GM19452 (cell line): ENCODE measurements around the gene SCUBE1.

Experiments used
- ATAC-seq: cut with Tn5 transposase; IDR thresholded peaks from one replicate; pipeline ENCODE4 v1.9.1; 2021; ENCODE audit not compliant: unreplicated experiment

Gene SCUBE1

GRCh38 chr22:43220625-43221380, 122.4 kb downstream of the SCUBE1 start:
- no peak for ATAC-seq

- no peak for ATAC-seq
Measured at GRCh38 chr22:43218786-43219185, 124.4 kb downstream of the SCUBE1 start.

DNA sequence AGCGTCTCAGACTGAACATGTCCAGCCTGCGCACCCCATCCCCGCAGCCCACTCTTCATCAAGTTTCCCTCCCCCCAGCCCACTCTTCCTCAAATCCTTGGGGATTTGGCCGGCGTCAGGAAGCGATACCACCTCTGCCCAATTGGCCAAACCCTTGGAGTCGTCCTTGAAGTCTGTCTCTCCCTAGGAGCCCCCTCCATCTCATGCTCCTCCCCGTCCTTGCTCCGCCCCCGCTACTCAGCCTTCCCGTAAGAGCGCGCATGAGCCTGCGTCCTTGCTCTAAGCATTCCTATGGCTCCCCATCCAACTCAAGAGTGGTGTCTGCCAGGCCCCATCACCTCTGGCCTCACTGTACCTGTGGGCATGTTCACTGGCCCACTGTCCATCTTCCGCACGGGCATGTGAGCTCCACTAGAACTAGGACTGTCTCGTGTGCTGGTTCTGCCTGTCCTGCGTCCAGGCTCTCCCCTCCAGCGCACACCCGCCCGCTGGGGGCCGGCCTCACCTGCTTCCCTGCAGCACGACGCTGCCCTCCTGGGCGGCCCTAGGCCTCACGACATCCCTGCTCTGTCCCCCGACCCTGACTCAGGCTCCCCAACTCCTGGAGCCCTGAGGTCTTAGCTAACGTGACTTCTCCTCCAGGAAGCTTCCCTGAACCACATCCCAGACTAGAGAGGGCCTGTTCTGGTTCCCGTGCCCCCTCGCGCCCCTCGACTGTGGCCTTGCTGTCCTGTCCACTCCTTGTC, 125.7 kb downstream of the SCUBE1 start:
- no peak for ATAC-seq

DNA sequence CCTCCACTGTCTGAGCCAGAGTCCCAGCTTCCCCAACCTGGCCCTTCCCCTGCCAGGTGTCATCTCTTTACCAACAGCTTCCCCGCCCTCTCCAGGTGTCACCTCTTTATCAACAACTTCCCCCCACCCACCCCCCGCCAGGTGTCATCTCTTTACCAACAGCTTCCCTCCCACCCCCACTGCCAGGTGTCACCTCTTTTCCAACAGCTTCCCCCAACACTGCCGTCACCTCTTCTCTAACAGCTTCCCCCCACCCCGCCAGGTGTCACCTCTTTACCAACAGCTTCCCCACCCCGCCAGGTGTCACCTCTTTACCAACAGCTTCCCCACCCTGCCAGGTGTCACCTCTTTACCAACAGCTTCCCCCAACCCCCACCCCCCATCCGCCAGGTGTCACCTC, 126.4 kb downstream of the SCUBE1 start:
- ATAC-seq = no peak

DNA sequence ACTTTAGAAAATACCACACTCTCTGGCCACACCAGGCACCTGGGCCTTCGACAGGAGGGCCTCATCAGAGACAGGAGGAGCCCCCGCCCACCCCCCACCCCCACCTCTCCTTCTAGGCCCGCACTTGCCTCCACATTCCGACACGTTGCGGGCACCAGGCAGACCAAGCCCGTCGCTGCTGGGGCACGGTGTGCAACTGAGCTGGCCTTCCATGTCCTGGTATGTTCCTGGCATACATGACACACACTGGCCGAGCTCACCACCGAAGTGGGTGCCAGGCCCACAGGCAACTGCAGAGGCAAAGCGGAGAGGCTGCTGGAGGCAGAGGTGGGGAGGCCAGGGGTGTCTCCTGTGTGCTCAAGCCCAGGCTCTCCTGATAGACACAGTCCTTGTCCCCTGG, 129.2 kb downstream of the SCUBE1 start:
- no peak for ATAC-seq

- ATAC-seq = no peak
Measured at GRCh38 chr22:43213051-43213450, 130.1 kb downstream of the SCUBE1 start.

DNA sequence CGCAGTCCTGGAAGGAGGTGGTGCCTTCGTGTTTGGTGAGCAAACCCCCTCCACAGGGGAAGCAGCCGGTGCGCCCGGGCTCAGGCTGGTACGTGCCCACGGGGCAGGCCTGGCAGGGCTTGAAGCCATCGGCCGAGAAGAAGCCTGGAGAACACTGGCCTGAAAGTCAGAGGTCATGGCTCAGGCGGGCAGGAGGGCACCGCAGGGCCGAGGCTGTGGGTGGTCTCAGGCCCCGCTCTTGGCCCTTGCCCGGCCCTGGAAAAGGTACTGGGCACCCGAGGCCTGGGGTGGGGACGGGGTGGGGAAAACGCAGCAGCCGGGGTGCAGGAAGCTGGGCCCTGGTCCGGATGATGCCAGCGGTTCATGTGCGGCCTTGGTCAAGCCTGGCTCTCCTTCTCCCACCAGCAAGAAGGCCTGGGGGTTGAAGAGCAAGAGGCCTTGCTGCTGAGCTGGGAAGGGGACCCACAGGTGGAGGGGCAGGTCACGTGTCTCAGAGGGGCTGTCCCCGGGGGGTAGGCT, 130.7 kb downstream of the SCUBE1 start:
- ATAC-seq = no peak

GRCh38 chr22:43211941-43212433, 131.2 kb downstream of the SCUBE1 start:
- no peak for ATAC-seq

DNA sequence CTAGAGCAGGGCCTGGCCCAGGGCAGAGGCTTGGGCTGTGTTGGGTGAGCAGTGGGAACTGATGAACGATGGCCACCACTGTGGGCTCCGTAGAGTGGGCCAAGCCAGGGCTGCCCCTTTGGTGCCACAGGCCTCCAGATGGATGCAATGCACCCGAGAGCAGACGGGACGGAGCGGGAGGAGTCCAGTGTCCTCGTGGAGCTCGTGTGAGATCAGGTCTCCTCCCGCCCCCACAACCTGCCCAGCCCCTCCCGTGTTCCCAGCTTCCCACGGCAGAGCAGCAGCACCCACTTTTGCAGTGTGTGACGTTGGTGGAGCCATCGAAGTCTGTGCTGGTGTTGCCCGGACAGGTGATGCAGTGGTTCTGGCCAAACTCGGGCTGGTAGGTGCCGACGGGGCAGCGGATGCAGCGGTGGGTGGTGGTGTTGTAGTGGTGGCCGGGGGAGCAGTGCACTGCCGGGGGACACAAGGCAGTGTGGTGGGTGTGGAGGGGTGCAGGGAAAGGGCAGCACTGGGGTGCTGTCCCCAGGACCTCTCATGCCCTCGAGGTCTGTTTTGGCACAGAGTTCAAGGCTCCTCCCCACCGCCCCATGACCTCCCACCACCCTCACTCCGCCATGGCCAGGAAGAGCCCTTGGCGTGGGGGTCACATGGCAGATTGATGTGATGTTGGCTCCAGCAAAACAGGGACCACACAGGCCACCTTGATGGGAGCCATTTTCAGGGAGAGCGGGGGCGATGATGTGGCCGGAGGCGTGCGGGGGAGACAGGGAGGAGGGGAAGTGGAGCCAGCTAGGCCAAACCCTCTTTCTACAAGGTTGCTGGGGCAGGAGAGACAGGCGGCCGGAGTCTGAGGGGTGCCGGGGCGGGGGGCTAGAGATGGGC, 132.3 kb downstream of the SCUBE1 start:
- no peak for ATAC-seq

DNA sequence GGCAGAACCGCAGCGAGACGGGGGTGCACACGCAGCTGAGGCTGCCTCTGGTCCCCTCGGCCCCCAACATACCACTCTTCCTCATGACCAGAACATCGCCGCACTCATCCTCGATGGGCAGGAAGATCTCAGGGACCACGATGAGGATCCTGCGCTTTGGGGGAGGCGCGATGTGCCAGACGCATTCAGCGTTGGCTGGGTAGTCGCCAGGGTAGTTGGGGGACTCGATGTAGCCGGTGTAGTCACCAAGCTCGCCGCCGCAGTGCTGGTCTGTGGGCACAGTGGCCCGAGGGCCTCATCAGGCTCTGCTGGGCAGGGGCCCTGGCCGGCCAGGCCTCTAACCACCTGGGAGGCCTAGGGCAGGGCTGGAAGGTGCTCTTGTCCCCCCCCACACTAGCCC, 133.2 kb downstream of the SCUBE1 start:
- ATAC-seq = no peak

DNA sequence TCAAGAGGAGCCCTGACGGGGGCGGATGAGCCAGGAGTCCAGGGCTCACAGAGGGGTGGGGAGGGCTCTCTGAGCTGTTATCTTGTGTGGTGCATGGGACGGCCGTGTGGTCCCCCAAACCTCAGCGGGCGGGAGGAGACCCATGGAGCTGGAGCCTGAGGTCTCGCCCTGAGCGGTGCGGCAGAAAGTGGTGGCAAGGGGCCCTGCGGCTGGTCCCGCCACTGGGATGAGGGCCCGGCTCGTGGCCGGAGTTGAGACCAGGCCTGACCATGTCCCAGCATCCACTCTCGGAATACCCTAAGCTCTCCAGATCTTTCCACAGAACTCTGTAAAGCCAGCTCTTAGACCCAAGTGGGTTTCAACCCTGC, 133.7 kb downstream of the SCUBE1 start:
- ATAC-seq = no peak

DNA sequence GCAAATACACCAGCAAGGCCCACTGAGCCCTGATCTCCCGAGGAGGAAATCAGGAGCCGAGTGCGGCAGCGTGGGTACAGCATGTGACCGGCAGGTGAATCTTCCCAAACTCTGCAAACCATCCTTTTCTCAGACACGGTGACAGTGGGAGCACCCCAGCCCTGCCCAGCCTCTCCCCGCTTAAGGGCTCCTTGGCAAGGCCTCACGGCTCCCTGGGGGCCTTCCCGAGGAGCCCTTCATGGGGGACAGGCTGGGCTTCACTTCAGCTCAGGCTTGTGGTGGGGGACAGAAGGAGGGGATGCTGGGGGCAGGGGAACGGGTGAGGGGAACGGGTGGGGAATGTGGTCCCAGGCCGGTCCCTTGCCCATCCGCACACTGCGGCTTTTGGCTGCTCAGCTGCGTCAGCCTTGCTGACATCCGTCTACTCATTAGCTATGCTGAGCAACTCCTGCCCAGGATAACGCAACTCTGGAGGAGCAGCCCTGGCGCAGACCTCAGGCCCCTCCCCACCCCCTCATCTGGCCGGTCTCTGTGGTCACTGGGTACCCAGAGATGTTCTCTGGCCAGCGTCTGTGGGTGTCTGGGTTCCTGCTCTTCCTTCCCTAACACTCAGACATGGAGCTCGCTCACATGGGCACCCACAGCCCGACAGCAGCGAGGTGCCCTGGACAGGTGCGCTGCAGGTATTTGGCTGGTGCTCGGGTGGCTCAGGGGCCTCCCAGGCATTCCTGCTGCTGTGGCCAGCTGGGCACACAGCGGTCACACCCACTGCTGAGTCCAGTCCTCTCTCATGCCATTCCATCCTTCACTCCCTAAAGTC, 134.3 kb downstream of the SCUBE1 start:
- no peak for ATAC-seq

DNA sequence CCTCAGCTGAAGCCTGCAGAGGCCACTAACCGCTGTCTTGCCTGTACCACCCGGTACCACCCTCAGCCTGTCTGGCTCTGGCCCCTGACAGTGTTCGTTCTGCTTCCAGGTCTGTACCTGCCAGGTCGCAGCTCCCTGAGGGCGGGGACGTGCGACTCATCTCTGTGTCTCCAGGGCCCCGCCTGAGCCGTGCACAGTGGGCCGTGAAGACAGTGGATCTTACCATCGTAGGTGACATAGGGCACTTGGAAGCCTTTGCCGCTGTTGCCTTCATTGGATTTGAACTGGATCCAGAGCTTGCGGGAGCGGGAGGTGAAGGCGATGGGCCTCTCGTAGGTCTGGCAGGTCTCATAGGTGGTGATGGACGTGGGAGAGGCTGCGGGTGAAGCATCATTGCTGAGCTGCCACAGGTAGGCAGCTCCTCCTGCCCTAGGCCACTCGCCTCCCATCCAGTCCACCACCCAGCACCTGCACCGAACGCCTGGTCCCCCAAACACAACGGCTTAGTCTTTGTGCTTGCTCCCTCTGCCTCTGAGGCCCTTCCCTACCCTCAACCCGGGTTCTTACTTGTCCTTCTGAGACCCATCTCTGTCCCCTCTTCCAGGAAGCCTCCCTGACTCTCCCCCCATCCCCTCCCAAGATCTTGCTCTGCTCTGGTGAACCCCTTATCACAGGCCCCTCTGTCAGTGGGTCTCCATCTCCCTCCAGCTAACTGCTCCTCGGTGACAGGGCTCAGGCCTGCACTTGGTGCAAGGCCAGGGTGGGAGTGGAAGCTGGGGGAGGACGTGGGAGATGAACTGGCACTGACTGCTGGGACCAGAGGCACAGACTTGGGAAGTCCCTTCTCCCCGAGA, 135.1 kb downstream of the SCUBE1 start:
- no peak for ATAC-seq

DNA sequence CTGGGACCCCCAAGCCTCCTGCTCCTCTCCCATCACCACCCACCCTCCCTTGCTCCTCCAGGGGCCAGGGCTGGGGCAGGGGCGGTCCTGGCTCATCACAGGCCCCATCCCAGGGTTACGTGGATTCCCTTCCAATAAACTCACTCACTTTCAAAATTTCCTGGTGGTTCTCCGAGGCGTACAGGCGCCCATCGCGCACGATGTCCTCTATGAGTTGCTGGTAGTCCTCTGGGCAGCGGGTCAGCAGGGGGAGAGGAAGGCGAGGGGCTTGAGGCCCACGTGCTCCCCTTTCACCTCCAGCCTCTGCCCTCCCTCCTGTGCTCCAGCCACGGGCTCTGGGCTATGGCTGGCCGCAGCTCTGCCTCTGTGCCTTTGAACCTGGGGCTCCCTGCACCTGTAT, 135.8 kb downstream of the SCUBE1 start:
- no peak for ATAC-seq

DNA sequence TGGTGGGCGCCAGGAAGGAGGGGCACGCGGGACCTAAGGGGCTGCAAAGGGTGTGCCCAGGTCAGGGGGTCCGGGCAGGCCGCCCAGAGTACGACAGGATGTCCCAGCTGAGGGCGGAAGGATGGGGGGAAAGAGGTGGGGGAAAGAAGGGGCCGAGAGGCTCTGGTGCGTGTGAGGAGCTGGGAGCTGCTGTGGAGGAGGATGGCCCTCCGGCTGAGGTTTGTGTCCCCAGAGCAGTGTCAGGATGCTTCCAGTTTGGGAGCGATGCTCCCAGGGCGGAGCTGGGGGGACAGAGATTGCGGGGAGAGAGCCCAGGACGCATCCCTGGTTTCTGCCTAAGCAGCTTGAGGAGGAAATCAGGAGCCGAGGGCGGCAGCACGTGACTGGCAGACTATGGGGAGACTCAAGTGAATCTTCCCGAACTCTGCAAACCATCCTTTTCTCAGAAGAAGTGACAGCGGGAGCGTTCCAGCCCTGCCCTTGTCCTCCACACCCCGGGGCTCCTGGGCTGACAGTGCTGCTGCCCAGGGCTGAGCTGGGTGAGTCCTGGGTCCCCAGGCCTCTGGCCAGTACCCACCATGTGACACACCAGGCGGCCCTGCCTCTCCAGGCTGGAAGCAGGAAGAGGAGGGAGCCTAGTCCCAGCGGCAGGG, 136.5 kb downstream of the SCUBE1 start:
- no peak for ATAC-seq

DNA sequence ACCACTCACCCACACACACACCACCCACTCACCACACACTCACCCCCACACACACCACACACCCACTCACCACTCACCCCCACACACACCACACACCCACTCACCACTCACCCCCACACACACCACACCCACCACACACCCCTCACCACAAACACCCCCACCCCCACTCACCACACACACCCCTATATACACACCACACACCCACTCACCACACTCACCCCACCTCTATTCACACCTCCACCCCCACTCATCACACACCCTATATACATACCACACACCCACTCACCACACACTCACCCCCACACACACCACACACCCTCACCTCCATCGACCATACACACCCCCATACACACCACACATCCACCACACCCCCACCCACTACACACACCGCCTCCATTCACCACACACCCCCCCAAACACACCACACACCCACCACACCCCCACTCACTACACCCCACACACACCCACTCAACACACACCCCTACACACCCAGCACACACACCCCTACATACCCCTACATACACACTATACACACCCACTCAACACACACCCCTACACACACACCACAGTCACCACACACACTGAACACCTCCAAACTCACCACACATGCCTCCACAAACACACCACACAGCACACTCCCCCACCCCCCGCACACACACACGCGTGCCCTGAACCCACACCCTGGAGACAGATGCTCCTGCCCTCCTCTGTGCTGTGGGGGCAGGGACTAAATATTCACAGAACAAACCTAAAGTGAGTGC, 137.2 kb downstream of the SCUBE1 start:
- no peak for ATAC-seq

DNA sequence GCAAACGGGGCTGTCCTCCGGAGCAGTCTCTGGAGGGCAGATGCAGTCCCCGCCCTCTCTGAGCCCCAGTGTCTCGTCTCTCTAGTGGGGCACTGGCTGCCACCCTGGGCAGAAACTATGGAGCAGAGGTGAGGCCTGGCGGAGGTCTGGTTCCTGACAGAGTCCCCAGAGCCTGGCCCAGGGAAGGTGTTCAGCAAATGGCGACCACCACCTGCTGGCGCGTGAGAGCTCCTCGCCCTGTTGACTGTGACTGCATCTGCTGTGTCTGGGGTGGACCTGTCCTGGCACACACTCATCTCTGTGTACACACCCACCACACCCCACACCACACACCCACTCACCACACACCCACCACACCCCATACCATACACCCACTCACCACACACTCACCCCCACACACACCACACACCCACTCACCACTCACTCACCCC, 137.9 kb downstream of the SCUBE1 start:
- no peak for ATAC-seq

- no peak for ATAC-seq
Measured at GRCh38 chr22:43203471-43203981, 139.6 kb downstream of the SCUBE1 start.
